ENCODE measurements around the gene TMEM86B. TPM values are rescaled to one million over a fixed set of nuclear protein-coding genes. Genes with fewer than 3 reads are reported as not detected.

The TMEM86B gene
- polyA plus RNA-seq, 1 donor = 69.0 TPM

GRCh38 chr19:55241935-55242464 is 13.4 kb upstream of the TMEM86B start:
- no peak for DNase-seq
- Histone ChIP-seq H3K27me3 (ENCODE audit: control insufficient read depth, insufficient read depth, low read length) (no peaks in the 10 kb centered on the region), H3K36me3 (ENCODE audit: control insufficient read depth, insufficient read depth, low read length) (peaks cover 90% of the 10 kb centered on the region), H3K27ac (ENCODE audit: low read length) (no peak overlapping the region), H3K9me3 (ENCODE audit: control insufficient read depth, low read depth, low read length) (no peaks in the 10 kb centered on the region), H3K4me3 (ENCODE audit: low read length) (no peak overlapping the region), H3K4me1 (ENCODE audit: control insufficient read depth, insufficient read depth, low read length) (no peaks in the 10 kb centered on the region)
- no CpG with 5 or more reads among the region's 16 CpGs for WGBS (ENCODE audit: insufficient coverage, low lambda C conversion rate)

DNA sequence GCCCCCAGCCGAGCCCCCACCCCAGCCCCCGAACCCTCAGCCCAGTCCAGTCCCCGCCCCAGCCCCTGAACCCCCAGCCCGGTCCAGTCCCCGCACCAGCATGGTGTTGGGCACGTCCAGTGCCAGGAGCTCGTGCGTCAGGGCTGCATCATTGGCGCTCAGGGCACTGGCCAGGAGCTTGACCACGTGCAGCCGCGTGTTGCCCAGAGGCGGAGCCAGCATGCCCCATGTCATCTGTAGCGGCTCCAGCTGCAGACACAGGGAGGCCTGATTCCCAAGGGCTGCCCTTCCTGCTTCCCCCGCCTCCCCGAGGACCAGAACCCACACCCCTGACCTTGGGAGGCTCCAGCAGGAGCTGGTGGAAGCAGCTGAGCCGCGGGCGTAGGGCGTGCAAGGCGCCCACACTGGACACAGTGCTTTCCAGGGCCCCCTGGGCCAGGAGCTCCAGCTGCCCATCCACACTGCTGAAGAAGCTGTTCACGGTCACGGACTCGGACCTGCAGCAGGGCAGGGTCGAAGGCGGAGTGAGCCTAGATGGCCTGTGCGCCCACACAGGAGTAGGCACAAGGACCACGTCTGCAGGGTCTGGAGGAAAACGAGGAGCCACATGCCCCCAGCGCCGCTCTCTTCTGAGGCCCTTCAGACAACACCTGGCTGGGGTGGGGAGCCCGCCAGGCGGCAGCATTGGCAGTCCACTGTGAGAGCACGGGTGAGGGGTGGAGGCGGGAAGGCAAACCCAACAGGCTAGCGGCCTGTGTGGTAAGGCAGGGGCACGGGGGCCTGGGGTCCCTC is 12.8 kb upstream of the TMEM86B start:
- Histone ChIP-seq H3K36me3 (ENCODE audit: control insufficient read depth, insufficient read depth, low read length) (peaks cover 90% of the 10 kb centered on the region), H3K27ac (ENCODE audit: low read length) (no peak overlapping the region), H3K9me3 (ENCODE audit: control insufficient read depth, low read depth, low read length) (no peaks in the 10 kb centered on the region), H3K4me1 (ENCODE audit: control insufficient read depth, insufficient read depth, low read length) (no peaks in the 10 kb centered on the region), H3K27me3 (ENCODE audit: control insufficient read depth, insufficient read depth, low read length) (no peaks in the 10 kb centered on the region), H3K4me3 (ENCODE audit: low read length) (no peak overlapping the region)
- DNase-seq = no peak
- WGBS (ENCODE audit: insufficient coverage, low lambda C conversion rate) = no CpG with 5 or more reads among the region's 37 CpGs

- Histone ChIP-seq H3K36me3 (ENCODE audit: control insufficient read depth, insufficient read depth, low read length) (peaks cover 90% of the 10 kb centered on the region), H3K9me3 (ENCODE audit: control insufficient read depth, low read depth, low read length) (no peaks in the 10 kb centered on the region), H3K4me1 (ENCODE audit: control insufficient read depth, insufficient read depth, low read length) (no peaks in the 10 kb centered on the region), H3K27ac (ENCODE audit: low read length) (no peak overlapping the region), H3K27me3 (ENCODE audit: control insufficient read depth, insufficient read depth, low read length) (no peaks in the 10 kb centered on the region), H3K4me3 (ENCODE audit: low read length) (no peak overlapping the region)
- WGBS (ENCODE audit: insufficient coverage, low lambda C conversion rate) = no CpG with 5 or more reads among the region's 6 CpGs
- no peak for DNase-seq
Observed at GRCh38 chr19:55240713-55241020, 12.1 kb upstream of the TMEM86B start.

GRCh38 chr19:55239004-55239403 is 10.4 kb upstream of the TMEM86B start:
- H3K36me3 ChIP-seq (ENCODE audit: control insufficient read depth, insufficient read depth, low read length) = peaks cover 88% of the 10 kb centered on the region

GRCh38 chr19:55238030-55238429 is 9.5 kb upstream of the TMEM86B start:
- Histone ChIP-seq H3K36me3 (ENCODE audit: control insufficient read depth, insufficient read depth, low read length) (peaks cover 81% of the 10 kb centered on the region), H3K9me3 (ENCODE audit: control insufficient read depth, low read depth, low read length) (no peaks in the 10 kb centered on the region), H3K27ac (ENCODE audit: low read length) (no peak overlapping the region), H3K27me3 (ENCODE audit: control insufficient read depth, insufficient read depth, low read length) (no peaks in the 10 kb centered on the region), H3K4me1 (ENCODE audit: control insufficient read depth, insufficient read depth, low read length) (no peaks in the 10 kb centered on the region), H3K4me3 (ENCODE audit: low read length) (no peak overlapping the region)
- DNase-seq = no peak
- WGBS (ENCODE audit: insufficient coverage, low lambda C conversion rate) = no CpG with 5 or more reads among the region's 8 CpGs

More at GRCh38 chr19:55239004-55239403, 10.4 kb upstream of the TMEM86B start:
- no peak overlapping the region for H3K27ac ChIP-seq (ENCODE audit: low read length)
- no peaks in the 10 kb centered on the region for H3K27me3 ChIP-seq (ENCODE audit: control insufficient read depth, insufficient read depth, low read length)
- no CpG with 5 or more reads among the region's 12 CpGs for WGBS (ENCODE audit: insufficient coverage, low lambda C conversion rate)
- H3K9me3 ChIP-seq (ENCODE audit: control insufficient read depth, low read depth, low read length) = no peaks in the 10 kb centered on the region
- no peak for DNase-seq
- no peak overlapping the region for H3K4me3 ChIP-seq (ENCODE audit: low read length)
- H3K4me1 ChIP-seq (ENCODE audit: control insufficient read depth, insufficient read depth, low read length) = no peaks in the 10 kb centered on the region

GRCh38 chr19:55232986-55233385 is 4.4 kb upstream of the TMEM86B start:
- DNase-seq = no peak
- H3K4me1 ChIP-seq (ENCODE audit: control insufficient read depth, insufficient read depth, low read length) = peaks cover 34% of the 10 kb centered on the region
- no peak overlapping the region for H3K4me3 ChIP-seq (ENCODE audit: low read length)
- 92% methylated on average over 2 of the region's 5 CpGs for WGBS (ENCODE audit: insufficient coverage, low lambda C conversion rate)
- H3K36me3 ChIP-seq (ENCODE audit: control insufficient read depth, insufficient read depth, low read length) = peaks cover 68% of the 10 kb centered on the region
- H3K27me3 ChIP-seq (ENCODE audit: control insufficient read depth, insufficient read depth, low read length) = no peaks in the 10 kb centered on the region
- peaks cover 5% of the 10 kb centered on the region for H3K9me3 ChIP-seq (ENCODE audit: control insufficient read depth, low read depth, low read length)
- no peak overlapping the region for H3K27ac ChIP-seq (ENCODE audit: low read length)

DNA sequence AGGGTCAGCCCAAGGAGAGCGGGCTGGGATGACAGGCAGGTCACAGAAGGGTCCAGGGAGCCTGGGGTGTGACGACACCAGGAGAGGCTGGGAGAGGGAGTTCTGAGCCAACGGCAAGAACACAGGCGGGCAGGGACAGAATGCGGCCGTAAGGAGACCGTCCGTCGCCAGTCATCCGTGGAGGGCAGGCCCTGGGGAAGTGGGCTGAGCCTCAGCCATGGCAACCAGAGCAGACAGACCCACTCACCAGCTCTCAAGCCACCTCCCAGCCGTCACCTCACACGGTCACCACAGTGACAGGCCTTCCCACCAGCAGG is 3.7 kb upstream of the TMEM86B start:
- WGBS (ENCODE audit: insufficient coverage, low lambda C conversion rate) = no CpG with 5 or more reads among the region's 12 CpGs
- DNase-seq = no peak
- peaks cover 5% of the 10 kb centered on the region for H3K9me3 ChIP-seq (ENCODE audit: control insufficient read depth, low read depth, low read length)
- H3K4me1 ChIP-seq (ENCODE audit: control insufficient read depth, insufficient read depth, low read length) = peaks cover 38% of the 10 kb centered on the region
- no peaks in the 10 kb centered on the region for H3K27me3 ChIP-seq (ENCODE audit: control insufficient read depth, insufficient read depth, low read length)
- no peak overlapping the region for H3K4me3 ChIP-seq (ENCODE audit: low read length)
- peak overlapping the region; percentile 58 for H3K27ac ChIP-seq (ENCODE audit: low read length)
- H3K36me3 ChIP-seq (ENCODE audit: control insufficient read depth, insufficient read depth, low read length) = peaks cover 64% of the 10 kb centered on the region

DNA sequence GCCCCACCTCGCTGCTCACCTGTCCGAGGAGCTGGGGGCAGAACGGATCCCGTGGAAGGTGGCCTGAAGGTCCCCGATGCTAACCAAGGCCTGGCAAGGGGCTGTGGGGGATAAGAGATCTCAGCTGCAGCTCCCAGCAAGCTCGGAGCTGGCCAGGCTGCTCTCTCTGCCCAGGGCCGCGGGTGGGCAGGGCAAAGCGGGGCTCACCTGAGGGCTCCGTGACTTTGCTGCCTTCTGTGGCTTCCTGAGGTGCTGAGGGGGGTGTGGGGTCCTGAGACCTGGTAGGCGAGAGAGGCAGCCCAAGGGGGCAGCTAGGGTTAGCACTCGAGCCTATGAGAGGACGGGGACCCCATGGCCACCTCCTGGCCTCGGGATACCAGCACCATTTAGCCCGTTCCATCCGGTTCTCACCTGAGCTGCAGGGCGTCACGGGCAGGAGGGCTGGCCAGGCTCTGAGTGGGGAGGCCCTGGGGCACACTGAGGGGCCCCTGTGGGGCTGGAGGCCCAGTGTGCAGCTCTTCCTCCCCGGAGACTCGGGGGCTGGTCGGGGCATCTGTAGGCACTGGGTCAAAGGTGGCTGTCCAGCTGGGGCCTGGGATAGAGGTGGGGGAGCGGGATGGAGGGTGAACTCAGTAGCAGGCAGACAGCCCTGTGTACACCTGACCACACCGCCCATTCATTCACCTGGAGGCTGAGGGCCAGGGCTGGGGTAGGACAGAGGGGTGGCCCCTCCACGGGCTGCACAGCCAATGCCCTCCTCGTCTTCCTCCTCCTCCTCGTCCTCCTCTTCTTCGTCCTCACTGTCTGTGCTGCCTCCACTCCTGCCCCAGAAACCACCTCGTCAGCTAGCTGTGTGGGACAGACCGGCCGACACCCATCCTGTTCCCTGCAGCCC is 3.1 kb upstream of the TMEM86B start:
- Histone ChIP-seq H3K27me3 (ENCODE audit: control insufficient read depth, insufficient read depth, low read length) (no peaks in the 10 kb centered on the region), H3K36me3 (ENCODE audit: control insufficient read depth, insufficient read depth, low read length) (peaks cover 62% of the 10 kb centered on the region), H3K27ac (ENCODE audit: low read length) (peak overlapping the region; percentile 58), H3K9me3 (ENCODE audit: control insufficient read depth, low read depth, low read length) (peaks cover 5% of the 10 kb centered on the region), H3K4me1 (ENCODE audit: control insufficient read depth, insufficient read depth, low read length) (peaks cover 44% of the 10 kb centered on the region), H3K4me3 (ENCODE audit: low read length) (peak overlapping the region; percentile 7)
- DNase-seq = peak; percentile 44 to 59
- no CpG with 5 or more reads among the region's 30 CpGs for WGBS (ENCODE audit: insufficient coverage, low lambda C conversion rate)

DNA sequence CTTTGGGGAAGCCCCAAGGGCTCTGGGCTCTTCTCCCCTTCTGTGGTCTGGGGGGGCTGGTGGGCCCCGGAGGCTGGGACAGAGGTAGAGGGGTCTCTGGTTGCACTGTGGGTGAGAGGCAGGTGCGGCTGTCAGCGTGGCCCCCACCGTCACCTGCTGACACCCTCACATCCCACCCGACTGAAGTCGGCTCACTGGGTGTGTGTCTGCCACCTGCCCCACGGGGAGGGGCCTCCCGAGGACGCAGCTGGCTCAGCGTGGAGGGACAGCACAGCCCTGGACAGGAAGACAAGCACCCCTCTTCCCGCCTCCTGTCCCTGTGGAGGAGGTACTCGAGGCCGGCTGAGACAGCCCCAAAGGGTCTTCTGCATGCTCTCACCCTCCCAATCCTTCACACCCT is 2.2 kb upstream of the TMEM86B start:
- Histone ChIP-seq H3K9me3 (ENCODE audit: control insufficient read depth, low read depth, low read length) (peaks cover 5% of the 10 kb centered on the region), H3K27me3 (ENCODE audit: control insufficient read depth, insufficient read depth, low read length) (no peaks in the 10 kb centered on the region), H3K36me3 (ENCODE audit: control insufficient read depth, insufficient read depth, low read length) (peaks cover 62% of the 10 kb centered on the region), H3K4me3 (ENCODE audit: low read length) (peak overlapping the region; percentile 7), H3K27ac (ENCODE audit: low read length) (peak overlapping the region; percentile 58), H3K4me1 (ENCODE audit: control insufficient read depth, insufficient read depth, low read length) (peaks cover 53% of the 10 kb centered on the region)
- DNase-seq = no peak
- no CpG with 5 or more reads among the region's 13 CpGs for WGBS (ENCODE audit: insufficient coverage, low lambda C conversion rate)

- H3K36me3 ChIP-seq (ENCODE audit: control insufficient read depth, insufficient read depth, low read length) = peaks cover 65% of the 10 kb centered on the region
- peak overlapping the region; percentile 86 for H3K27ac ChIP-seq (ENCODE audit: low read length)
- no peak for DNase-seq
- peaks cover 57% of the 10 kb centered on the region for H3K4me1 ChIP-seq (ENCODE audit: control insufficient read depth, insufficient read depth, low read length)
- WGBS (ENCODE audit: insufficient coverage, low lambda C conversion rate) = no CpG with 5 or more reads among the region's 13 CpGs
- H3K27me3 ChIP-seq (ENCODE audit: control insufficient read depth, insufficient read depth, low read length) = no peaks in the 10 kb centered on the region
- peaks cover 5% of the 10 kb centered on the region for H3K9me3 ChIP-seq (ENCODE audit: control insufficient read depth, low read depth, low read length)
- no peak overlapping the region for H3K4me3 ChIP-seq (ENCODE audit: low read length)
Observed at GRCh38 chr19:55230329-55230728, 1.8 kb upstream of the TMEM86B start.
